ENCODE measurements around the gene OR10A6.

DNA sequence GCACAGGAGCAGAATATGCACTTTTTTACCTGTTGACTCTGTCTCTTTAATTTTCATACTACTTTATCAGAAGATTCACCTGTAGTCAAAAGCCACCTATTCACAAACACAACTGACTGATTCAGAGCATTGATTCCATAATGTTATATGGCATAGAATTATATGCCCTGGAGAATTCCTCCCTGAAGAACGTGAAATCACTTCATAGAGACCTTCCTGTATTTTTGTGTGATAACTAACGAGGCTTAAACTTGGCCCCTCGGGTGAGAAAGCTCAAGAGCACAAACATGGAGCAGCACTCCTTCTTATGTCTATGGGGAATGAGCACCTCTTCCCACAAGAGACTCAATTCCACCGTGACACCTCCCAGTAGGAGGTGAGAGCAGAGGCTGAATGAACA, at the start of gene OR10A6:
- TF ChIP-seq, protein P1, sequence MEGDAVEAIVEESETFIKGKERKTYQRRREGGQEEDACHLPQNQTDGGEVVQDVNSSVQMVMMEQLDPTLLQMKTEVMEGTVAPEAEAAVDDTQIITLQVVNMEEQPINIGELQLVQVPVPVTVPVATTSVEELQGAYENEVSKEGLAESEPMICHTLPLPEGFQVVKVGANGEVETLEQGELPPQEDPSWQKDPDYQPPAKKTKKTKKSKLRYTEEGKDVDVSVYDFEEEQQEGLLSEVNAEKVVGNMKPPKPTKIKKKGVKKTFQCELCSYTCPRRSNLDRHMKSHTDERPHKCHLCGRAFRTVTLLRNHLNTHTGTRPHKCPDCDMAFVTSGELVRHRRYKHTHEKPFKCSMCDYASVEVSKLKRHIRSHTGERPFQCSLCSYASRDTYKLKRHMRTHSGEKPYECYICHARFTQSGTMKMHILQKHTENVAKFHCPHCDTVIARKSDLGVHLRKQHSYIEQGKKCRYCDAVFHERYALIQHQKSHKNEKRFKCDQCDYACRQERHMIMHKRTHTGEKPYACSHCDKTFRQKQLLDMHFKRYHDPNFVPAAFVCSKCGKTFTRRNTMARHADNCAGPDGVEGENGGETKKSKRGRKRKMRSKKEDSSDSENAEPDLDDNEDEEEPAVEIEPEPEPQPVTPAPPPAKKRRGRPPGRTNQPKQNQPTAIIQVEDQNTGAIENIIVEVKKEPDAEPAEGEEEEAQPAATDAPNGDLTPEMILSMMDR (IDR thresholded peaks at IDR 0.05 in 4 of 5, conservative IDR thresholded peaks at IDR 0.05 in 1 of 5), result no peak
- TF ChIP-seq POLR2A (IDR thresholded peaks at IDR 0.05), result no peak

All from gastrocnemius medialis (tissue), 4 donors.